ENCODE measurements around the gene BRD9.
"Not testable (repeated sequence)": the region's sequence is repeated elsewhere in the genome, so short reads cannot be mapped to it uniquely, and the experiment has no call there.

BRD9 gene

DNA sequence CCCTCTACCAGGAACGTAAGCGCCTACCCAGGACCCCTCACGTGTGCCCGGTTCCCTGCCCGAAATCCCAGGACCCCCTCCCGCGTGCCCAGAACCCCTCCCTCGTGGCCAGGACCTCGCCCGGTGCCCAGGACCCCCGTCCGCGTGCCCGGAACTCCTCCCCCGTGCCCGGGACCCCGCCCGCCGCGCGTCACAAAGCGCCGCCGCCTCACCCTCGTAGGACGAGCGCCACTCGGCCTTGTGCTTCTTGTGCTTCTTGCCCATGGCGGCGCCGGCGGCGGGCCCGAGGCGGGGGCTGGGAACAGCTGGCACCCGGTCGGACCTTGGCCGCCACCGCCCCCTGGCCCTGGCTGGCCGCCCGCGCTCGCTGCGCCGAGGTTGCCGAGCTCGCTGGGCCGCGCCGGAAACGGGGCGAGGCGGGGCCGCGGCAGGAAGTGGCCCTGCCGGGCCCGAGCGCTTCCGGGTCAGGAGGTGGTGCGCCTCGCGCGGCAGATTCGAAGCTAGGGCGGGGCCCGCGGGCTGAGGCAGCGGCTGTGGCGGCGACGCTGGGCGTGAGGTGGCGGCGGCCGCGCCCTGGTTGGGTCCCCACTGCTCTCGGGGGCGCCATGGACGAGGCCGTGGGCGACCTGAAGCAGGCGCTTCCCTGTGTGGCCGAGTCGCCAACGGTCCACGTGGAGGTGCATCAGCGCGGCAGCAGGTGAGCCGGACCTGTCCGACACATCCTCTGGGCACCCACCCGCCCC lies at the start of gene BRD9, which contains the start of gene TRIP13:
TSS of gene BRD9 (minus strand) at position 408 of the 743 bp plus-strand sequence. CDS start at position 264, 144 bp downstream.
TSS of gene TRIP13 (plus strand) at position 491 of the 743 bp plus-strand sequence. CDS start at position 606, 115 bp downstream.
- peak; percentile 70 for DNase-seq (ENCODE audit: low spot score)

DNA sequence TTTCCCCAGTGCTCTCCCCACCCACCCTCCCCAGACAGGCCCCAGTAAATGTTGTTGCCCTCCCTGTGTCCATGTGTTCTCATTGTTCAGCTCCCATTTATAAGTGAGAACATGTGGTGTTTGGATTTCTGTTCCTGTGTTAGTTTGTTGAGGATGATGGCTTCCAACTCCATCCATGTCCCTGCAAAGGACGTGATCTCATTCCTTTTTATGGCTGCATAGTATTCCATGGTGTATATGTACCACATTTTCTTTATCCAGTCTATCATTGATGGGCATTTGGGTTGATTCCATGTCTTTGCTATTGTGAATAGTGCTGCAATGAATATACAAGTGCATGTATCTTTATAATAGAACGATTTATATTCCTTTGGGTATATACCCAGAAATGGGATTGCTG lies 48.1 kb upstream of the BRD9 start:
- DNase-seq (ENCODE audit: low spot score), result not testable (repeated sequence)

DNA sequence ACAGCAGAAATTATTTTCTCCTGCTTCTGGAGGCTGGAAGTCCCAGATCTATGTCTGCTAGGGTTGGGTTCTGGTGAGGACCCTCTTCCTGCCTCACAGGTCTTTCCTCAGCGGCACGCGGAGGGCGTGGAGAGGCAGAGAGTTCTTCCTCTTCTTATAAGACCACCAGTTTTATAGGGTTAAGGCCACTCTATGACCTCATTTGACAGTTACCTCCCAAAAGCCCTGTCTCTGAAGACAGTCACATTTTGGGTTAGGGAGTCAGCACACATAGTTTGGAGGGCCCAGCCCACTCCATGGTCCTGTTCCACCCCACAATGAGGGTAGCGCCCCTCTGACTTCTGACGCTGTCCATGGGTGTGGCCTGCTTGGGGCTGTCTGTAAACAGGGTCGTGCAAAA lies 46.8 kb upstream of the BRD9 start:
- no peak for DNase-seq (ENCODE audit: low spot score)

DNA sequence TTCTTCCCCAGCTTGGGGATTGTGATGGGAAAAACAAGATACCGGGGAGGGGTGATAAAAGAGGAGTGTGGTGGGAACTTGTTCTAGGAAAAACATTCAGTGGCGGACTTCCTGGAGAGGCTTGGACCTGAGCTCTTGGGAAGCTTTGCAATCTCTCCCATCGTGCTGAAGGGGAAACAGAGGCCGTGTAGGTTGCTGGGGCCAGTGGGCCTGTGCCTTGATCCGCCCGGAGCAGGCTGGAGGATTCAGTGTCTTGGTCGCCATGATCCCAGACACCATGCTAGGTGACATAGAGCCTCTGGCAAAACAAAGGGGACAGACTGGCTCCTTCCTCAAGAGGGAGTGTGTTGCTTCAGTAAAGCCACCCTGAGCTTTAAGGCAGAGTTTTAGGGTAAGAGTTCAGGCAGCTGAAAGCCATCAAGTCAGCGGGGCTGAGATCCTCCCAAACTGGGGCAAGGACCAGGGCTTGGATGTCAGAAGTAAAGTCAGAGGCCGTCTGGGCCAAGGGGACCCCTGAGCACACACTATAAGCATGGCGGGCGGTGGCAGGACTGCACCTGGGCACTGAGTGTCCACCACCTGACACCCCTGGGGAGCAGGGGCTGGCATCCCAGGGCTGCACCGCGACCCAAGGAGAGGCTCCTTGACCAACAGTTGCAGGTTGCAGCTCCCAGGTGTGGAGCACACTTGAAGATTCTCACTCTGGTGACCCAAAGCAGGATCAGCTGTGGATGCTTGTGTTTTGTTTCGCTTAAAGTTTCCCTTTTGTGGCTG lies 44.7 kb upstream of the BRD9 start:
- DNase-seq (ENCODE audit: low spot score), result no peak

DNA sequence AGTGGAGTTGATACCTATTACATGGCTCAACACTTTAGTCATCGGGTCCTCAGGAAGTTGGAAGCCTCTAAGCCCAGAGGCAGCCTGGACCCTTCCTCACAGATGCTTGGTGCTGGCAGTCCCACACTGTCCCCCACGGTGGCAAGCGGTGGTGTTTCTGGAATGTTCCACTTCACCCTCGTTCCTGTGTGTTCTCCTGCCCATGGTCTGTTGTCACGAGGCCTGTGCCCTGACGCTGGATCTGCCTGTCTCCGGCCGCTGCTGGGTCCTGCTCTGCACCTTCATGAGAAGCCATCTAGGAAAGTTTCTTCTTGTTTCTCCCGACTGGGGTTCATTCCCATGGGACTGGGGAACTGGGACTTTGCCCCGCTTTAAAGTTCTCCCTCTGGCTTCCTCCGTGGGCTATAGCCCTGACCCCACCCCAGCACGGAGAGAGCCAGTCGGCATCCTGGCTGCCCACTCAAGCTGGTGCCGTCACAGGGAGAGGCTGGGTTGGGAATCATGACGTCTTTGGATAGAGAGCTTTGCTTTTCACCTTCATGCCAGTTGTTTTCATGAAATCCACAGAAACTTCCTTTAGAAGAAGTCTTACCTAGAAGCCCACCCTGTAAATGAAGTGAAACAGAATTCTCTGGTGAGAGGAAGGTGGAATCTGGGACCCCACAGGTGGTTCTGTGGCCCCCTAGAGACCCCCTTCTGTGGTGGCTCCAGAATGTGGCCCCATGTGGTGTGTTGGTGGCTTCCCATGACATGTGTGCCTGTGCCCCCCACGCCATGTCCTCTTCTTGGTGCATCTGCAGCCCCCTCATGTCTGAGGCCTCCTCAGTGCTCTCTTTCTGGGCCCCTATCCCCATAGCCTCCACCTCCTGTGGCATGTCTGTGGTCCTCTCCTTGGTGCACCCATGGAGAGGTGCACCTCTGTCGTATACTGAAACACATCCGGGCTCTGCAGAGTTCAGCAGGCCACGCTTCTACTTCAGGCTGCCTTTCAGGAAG lies 43.8 kb upstream of the BRD9 start:
- DNase-seq (ENCODE audit: low spot score), result no peak

DNA sequence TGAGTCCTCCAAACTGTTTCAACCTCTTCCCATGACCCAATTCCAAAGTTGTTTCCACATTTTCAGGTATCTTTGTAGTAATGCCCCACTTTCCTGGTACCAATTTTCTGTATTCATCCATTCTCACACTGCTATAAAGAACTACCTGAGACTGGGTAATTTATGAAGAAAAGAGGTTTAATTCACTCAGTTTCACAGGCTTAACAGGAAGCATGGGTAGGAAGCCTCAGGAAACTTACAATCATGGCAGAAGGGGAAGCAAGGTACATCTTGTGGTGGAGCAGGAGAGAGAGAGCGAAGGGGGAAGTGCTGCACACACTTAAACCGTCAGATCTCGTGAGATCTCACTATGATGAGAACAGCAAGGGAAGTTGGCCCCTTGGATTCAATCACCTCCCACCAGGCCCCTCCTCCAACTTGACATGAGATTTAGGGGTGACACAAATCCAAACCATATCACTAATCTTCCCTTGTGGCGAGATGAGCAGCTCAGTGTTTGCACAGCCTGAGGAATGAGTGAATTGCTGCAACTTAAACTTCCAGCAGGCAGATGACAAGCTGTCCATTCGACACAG lies 43.0 kb upstream of the BRD9 start:
- DNase-seq (ENCODE audit: low spot score), result no peak

DNA sequence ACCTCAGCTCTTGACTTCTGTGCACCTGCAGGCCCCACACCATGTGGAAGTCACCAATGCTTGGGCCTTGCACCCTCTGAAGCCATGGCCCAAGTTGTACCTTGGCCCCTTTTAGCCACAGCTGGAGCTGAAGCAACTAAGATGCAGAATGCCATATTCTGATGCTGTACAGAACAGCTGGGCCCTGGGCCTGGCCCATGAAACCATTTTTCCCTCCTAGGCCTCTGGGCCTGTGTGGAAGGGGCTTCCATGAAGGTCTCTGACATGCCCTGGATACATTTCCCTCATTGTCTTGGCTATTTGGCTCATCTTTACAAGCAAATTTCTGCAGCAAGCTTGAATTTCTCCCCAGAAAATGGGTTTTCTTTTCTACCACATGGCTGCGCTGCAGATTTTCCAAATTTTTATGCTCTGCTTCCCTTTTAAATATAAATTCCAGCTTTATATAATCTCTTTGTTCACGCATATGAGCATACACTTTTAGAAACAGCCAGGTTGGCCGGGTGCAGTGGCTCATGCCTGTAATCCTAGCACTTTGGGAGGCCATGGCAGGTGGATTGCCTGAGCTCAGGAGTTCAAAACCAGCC lies 41.9 kb upstream of the BRD9 start:
- DNase-seq (ENCODE audit: low spot score), result not testable (repeated sequence)

DNA sequence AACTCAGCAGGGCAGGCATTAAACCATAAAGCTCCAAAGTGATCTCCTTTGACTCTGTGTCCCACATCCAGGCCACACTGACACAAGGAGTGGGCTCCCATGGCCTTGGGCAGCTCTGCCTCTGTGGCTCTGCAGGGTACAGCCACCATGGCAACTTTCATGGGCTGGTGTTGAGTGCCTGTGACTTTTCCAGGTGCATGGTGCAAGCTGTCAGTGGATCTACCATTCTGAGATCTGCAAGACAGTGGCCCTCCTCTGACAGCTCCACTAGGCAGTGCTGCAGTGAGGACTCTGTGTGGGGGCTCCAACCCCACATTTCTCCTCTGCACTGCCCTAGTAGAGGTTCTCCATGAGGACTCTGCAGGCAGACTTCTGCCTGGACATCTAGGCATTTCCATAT lies 41.4 kb upstream of the BRD9 start:
- not testable (repeated sequence) for DNase-seq (ENCODE audit: low spot score)

DNA sequence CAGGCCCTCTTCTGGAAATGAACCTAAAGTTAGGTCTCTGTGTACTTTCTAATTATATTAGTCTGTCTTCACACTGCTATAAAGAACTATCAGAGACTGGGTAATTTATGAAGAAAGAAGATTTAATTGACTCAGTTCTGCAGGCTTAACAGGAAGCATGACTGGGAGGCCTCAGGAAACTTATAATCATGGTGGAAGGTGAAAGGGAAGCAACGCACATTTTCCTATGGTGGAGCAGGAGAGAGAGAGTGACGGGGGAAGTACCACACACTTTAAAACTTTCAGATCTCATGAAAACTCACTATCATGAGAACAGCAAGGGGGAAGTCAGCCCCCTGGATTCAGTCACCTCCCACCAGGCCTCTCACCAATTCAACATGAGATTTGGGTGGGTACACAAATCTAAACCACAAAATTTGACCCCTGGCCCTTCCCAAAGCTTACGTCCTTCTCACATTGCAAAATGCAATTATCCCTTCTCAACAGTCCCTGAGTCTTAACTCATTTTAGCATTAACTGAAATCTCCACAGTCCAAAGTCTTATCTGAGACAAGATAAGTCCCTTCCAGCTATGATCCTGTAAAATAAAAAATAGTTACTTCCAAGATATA lies 40.8 kb upstream of the BRD9 start:
- DNase-seq (ENCODE audit: low spot score), result no peak

DNA sequence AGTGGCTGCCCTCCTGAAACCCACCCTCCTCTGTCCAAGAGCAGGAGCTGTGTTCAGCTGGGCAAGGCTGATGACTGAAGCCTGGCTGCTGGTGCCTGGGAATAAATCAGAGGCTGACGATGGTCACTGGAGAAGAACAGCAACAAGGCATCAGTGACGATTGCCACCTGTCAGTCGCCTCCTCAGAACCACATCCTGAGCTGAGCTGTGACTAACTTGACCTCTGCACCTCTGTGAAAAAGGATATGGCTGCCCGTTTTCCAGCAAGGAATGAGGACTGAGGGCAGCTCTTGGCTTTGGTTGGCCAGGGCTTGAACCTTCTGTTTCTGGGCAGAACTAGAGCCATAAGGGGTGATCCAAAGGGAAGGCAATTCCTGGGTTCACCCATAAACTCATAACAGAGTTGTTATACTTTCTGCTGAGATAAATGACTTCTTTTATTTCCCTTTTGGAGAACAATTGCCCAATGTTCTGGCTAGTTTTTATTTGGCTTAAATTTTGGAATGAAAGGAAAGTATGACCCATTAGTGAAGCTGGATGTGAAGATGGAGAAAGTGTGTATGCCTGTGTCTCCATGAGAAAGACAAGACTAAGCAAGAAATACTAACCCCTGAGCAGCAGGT lies 40.1 kb upstream of the BRD9 start:
- no peak for DNase-seq (ENCODE audit: low spot score)

DNA sequence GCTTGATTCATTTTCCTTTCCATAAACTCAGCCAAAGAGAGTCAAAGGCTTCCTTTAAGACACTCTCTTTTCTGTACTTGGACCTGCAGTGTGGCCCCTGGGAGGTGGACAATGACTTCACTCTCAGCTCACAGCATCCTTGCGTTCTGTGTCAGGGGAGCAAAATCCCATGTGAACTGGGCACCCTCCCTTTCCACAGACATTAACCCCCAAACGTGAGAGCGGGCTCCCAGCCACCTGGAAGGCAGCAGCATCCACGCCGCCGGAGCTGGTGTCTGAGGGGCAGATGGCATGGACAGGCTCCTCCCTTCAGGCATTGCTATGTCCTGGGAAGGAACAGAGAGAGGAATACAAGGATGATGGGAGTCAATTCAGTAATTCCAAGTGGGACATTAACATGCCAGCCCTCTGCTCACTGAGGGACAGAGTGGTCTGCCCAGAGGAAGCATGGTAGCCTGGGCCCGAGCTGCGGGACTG lies 39.6 kb upstream of the BRD9 start:
- no peak for DNase-seq (ENCODE audit: low spot score)

DNA sequence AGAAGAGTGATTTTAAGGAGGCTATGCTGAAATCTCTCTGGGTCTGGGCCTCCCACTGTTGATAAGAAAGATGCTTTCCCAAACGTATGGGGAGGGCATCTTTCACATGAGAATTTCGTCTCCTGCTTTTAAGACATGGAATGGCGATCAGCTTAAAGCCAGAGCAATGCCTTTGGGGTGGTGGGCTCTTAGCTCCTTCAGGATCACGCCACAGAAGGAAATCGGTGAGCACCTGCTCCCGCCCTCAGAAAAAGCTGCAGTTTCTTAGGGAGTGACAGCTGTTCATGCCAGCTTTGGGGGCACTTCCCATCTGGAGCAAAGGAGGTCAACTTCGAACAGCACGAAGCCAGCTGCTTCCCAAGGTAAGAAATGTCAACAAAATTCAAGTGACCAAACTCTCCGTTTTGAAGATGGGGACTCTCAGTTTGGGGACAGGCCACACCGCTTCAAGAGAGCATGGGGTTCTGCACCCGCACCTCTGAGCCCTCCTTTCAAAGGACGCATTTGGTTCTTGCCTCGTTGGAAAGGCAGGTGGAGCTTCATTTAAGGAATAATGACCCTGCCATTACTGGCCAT lies 39.1 kb upstream of the BRD9 start:
- DNase-seq (ENCODE audit: low spot score), result no peak

DNA sequence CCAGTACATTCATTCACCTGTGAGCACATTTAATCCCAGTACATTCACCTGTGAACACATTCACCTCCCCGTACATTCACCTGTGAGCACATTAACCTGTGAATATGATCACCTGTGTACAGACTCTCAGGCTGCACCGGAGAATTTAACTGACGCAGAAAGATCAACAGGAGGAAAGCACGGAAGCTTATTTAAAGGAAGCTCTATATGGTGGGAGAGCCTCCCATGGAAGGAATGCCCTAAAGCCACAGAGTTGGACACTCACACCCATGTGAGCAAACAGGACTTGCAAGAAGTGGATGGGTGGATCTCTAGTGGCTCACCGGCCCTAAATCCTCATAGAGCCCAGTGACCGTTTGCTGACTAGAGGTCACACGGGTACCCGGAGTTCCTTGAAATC lies 38.3 kb upstream of the BRD9 start:
- no peak for DNase-seq (ENCODE audit: low spot score)

DNA sequence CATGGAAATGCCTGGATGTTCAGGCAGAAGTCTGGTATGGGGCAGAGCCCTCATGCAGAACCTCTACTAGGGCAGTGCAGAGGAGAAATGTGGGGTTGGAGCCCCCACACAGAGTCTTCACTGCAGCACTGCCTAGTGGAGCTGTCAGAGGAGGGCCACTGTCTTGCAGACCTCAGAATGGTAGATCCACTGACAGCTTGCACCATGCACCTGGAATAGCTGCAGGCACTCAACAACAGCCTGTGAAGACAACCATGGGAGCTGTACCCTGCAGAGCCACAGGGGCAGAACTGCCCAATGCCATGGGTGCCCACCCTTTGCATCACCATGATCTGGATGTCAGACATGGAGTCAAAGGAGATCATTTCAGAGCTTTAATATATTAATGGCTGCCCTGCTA lies 37.0 kb upstream of the BRD9 start:
- no peak for DNase-seq (ENCODE audit: low spot score)

DNA sequence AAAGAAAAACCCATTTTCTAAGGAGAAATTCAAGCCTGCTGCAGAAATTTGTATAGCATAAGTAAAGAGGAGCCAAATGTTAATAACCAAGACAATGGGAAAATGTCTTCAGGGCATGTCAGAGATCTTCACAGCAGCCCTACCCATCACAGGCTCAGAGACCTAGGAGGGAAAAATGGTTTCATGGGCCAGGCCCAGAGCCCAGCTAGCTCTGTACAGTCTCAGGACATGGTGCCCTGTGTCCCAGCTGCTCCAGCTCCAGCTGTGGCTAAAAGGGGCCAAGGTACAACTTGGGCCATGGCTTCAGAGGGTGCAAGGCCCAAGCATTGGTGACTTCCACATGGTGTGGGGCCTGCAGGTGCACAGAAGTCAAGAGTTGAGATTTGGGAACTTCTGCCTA lies 36.6 kb upstream of the BRD9 start:
- not testable (repeated sequence) for DNase-seq (ENCODE audit: low spot score)

DNA sequence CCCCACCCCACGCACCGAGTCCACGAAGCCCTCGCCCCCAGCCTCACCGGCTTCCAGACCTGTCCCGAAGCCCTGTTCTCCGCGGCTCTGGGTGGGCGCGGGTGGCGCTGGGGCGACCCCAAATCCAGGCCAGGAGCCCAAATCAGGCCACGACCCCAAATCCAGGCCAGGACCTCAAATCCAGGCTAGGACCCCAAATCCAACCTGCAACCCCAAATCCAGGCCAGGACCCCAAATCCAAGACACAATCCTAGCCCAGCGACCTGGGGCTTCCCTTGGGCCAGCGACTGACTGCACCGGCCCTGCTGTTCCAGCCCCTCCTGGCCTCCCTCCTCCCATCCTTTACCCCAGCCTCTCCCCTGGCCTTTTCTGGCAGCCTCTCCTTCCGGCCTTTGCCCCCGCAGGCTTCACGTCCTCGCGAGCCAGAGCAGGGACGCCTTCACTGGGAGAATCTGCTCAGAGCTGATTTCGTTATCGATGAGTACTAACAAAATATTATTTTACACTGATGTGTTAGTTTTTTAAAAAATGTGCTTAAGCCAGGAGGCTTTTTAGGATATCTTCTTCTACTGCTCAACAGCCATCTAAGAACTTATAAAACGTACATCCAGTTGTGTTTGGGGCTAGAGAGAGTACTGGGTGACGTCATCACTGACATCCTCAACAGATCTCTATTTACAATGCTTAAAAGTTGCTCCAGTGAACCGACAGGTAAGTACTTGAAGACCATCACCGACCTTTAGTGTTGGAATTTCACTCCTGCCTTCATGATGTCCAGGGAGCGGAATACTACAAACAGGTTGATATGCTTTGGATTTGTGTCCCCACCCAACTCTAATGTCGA lies 34.8 kb upstream of the BRD9 start:
- DNase-seq (ENCODE audit: low spot score), result no peak

DNA sequence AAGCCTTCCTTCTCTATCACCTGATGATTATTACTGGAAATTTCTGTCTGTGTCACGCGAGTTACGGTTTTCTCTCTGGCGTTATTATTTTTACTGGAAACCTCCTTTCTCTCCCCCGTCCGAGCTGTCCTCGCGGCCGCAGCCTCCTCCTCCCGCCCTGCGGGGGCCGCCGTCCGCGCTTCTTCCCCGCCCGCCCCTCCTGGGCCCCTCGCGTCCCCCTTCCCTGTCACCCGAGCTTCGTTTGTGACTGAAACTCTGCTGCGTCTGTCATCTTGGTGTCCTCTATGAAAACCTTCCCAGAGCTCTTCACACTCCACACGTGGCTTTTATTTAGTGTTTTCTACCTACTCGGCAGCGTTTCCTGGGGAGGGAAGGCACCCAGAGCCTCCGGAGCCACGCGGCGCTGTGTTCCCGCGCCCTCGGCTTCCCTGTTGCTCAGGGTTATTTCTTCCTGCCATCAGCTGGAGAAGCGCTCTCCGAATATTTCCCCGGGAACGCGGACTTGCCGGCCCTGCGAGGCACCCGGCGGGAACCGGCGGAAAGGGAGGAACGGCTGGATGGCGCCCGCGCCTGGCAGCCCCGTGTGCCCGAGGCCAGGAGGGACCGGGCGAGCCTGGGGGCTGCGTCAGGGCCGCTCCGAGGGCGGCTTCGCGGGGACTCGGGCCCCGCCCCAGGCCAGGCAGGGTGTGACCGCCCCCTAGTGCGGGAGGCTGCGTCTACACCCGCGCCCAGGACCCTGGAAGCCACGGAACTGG lies 34.0 kb upstream of the BRD9 start:
- DNase-seq (ENCODE audit: low spot score), result no peak

DNA sequence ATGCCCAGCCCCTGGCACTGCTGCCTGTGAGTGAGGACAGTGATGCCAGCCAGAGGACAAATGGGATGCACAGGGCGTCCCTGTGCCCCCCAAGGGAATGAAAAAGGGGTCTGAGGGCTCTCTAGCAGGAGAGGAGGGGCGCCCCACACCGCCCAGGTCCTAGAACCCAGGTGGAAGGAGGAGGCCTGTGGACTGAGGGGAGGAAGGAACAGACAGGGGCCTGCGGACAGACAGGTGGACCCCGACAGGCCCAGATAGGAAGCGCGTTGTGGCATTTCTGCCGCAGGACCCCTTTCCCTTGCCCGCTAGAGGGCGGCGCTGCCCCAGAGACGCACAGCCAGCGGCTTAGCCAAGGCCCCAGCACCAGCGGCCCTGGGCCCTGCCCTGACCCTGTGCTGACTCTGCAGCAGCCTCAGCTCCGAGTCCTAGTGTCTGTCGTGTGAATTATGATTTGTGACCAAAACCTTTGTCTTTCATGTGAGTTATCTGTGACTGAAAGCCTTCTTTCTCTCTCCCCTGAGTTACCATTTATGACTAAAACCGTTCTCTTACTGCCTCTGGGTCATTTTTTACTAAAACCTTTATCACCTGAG lies 30.8 kb upstream of the BRD9 start:
- peak; percentile 55 for DNase-seq (ENCODE audit: low spot score)

All from pons (tissue), 1 donor.